Suppressor macrophage treated with lipopolysaccharide for 4 hours (primary cell): ENCODE measurements around the gene CD2BP2.
A peak's percentile ranks its signal among the peaks of the same experiment; 100 is the strongest.
"Not testable (repeated sequence)": the region's sequence is repeated elsewhere in the genome, so short reads cannot be mapped to it uniquely, and the experiment has no call there.

Experiments used
- DNase-seq: peaks from one replicate; pipeline ENCODE4 v3.0.0-alpha.2; 2020

The CD2BP2 gene

GRCh38 chr16:30358990-30359870, 4.1 kb upstream of the CD2BP2 start:
- DNase-seq, result no peak

DNA sequence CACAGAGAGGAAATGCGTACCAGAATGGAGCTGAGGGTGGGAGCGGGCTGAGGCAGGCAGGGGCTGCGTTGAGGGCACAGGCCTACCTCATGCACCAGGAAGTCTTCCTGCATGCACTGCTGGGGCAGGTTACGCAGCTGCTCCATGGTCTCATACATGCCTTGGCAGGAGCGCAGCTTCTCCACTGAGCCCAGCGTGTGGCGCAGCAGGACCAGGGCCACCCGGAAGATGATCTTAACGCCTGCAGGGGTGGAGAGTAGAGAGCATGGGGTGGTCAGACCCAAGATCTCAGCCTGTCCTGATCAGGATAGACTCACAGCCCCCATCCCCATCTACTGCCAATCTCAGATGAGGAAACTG, 3.4 kb upstream of the CD2BP2 start:
- DNase-seq, result no peak

DNA sequence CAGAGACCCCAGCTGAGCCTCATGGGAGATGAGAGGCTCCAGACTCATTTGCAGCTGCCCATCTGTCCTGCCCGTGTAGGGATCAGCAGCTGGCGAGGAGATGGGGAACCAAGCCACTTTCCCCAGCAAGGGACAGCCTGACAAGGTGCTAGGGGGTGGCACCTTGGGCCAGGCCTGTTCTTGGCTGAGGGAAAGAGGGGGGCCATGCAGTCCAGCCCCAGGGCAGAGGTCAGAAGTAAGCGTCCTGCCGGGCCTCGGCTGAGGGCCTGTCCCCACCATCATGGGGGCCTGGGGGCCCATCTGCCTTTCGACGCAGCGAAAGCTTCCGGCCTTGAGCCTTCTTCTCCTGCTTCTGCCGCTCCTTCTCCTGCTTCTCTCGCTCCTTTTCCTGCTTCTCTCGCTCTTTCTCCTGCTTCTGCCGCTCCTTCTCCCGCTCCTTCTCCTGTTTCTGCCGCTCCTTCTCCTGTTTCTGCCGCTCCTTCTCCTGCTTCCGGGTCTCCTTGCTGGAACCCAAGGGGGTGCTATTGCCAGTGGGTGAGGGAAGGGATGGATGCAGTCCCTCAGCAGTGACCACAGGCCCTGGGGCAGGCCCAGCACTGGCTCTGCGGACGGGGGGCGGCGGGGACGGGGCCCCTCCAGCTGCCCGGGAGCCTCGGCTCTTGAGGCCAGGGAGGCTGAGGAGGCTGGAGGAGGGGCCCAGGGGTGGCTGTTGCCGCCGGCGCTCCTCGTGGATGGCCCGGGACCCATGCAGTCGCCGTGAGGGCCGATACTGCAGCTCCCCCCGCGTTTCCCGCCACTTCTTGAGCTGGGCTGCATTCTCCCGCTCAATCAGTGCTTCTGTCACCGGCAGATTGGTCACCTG, 2.8 kb upstream of the CD2BP2 start:
- no peak for DNase-seq

GRCh38 chr16:30357085-30357714, 2.1 kb upstream of the CD2BP2 start:
- DNase-seq, result no peak

DNA sequence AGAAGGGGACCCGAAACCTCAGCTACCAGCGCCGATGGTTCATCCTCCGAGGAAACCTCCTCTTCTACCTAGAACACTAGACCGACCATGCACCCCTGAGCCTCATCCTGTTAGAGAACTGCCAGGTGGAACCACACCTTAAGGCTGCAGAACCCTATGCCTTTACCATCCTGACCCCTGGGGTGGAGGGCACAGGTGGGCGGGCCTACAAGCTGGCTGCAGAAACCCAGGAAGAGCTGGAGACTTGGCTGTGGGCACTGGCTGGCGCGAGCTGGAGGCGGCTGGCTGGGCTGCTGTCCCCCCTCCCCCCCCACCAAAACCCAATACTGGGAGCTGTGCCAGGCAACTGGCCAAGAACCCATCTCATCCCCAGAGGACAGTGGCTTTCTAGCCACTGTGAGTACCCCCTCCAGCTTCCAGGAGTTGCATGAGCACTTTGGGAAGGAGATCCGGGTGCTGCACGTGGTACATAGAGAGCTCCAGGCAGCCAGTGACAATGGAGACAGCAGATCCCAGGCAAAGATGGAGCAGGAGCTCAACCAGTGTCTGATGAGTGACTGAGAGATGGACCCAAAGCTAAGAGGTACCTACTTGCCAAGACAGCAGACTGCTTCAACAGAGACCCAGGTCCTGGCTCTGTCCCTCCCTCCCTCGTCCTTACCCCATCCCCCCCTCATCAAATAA, 1.4 kb upstream of the CD2BP2 start:
- DNase-seq, result no peak

DNA sequence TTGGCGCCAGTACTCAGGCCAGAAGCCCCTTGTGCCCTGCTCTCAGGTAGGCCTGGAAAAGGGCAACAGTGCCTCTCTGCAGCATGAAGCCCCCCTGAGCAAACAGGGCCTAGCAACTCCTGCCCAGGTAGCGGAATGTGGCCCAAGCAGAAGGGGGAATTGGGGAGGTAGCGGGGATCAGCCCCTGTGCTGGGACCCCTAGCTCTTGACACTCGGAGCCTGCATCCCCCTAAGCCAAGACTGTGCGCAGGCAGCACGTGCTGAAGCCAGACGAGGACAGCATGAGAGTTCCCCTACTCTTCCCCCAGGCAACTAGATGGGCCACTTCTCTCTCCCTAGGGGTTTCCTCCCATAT, 823 bp upstream of the CD2BP2 start:
- DNase-seq, result no peak

GRCh38 chr16:30354423-30355143, 525 bp downstream of the CD2BP2 start:
- peak; percentile 64 for DNase-seq

- DNase-seq, result no peak
Observed at GRCh38 chr16:30353438-30354129, 1.5 kb downstream of the CD2BP2 start.

- no peak for DNase-seq
Observed at GRCh38 chr16:30352488-30353401, 2.4 kb downstream of the CD2BP2 start.

- DNase-seq, result no peak
Observed at GRCh38 chr16:30351586-30352419, 3.3 kb downstream of the CD2BP2 start.

- DNase-seq, result no peak
Observed at GRCh38 chr16:30351001-30351441, 4.1 kb downstream of the CD2BP2 start.

DNA sequence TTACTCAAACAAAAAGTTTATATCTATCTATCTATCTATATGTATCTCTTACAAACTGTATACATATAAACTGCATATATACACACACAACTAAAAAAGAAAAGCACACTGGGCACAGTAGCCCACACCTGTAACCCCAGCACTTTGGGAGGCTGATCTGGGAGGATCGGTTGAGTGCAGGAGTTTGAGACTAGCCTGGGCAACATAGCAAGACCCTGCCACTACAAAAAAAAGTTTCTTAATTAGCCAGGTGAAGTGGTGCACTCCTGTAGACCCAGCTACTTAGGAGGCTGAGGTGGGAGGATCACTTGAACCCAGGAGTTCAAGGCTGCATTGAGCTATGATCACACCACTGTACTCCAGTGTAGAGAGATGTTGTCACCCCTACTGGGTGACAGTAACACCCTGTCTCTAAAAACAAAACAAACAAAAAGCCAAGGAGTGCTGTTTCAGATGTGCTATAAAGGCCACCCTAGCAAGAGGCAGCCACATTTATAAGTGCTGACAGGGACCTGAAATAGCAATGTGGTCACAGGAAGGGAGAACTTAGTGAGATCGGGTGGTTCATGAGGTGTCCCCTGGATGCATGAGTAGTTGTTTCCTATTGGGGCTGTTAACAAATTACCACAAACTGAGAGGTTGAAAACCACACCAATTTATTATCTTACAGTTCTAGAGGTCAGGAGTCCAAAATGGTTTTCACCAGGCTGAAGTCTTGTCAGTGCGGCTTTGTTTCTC, 4.8 kb downstream of the CD2BP2 start:
- DNase-seq, result no peak

GRCh38 chr16:30349675-30350074, 5.4 kb downstream of the CD2BP2 start:
- DNase-seq, result no peak

GRCh38 chr16:30348929-30349328, 6.2 kb downstream of the CD2BP2 start:
- no peak for DNase-seq

DNA sequence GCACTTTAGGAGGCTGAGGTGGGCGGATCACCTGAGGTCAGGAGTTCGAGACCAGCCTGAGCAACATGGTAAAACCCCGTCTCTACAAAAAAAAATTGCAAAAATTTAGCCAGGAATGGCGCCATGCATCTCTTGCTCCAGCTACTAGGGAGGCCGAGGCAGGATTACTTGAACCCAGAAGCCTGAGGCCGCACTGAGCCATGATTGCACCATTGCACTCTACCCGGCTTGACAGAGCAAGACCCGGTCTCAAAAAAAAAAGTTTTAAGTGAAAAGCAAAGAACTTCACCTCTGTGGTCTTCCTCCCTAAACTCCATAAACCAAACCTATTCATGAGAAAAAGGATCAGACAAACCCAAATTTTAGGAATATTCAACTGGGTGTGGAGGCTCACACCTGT, 7.0 kb downstream of the CD2BP2 start:
- no peak for DNase-seq

DNA sequence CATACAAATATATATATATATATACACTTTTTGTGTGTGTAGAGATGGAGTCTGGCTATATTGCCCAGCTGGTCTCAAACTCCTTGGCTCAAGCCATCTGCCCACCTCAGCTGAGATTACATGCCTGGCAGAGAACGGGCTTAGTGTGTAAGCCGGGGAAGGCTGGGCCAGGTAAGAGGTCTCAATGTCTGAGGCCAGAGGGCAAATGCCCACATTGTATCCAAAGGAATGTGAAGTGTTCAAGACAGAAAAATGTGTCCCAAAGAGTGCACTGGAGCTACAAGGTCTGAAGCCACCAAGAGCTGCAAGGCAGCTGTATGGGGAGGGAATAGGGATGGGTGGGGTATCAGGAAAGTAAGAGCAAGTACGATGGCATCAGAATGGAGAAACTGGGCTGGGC, 8.8 kb downstream of the CD2BP2 start:
- DNase-seq, result no peak

- not testable (repeated sequence) for DNase-seq
Observed at GRCh38 chr16:30343491-30343820, 11.7 kb downstream of the CD2BP2 start.

DNA sequence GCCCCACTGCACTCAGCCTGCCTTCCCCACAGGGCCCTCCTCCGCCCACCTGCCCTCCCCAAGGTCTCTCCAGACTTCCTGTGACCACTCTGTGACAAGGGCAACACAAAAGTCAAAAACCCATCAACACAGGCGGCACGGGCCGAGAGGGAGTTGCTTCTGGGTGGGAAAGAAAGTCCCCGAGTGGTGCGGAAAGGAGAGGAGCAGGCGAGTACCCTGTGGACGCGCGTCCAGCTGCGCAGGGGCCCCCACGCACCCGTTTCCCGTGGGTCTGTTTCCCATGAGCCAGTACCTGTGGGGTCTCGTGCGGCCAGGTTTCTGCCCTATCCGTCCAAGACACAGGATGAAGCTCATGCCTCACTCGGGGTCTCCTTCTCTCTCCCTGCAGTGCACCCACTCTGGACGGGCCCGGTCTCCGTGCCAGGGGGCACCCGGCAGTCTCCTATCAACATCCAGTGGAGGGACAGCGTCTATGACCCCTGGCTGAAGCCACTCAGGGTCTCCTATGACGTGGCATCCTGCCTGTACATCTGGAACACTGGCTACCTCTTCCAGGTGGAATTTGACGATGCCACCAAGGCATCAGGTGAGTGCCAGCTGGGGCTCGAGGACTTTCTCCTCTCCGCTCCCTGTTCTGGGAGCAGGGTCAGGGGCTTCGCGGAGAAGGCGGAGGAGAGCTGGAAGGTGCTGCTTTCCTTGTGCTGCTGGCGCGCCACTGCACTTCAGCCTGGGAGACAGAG, 12.2 kb downstream of the CD2BP2 start:
- no peak for DNase-seq
